Activated CD4-positive, alpha-beta T cell treated with anti-CD3 and anti-CD28 coated beads, Interleukin-2, amount 10 ng/mL, durations not matched to agents 24 days and 14 days (primary cell): ENCODE results near the gene TMEM203. TPM values are rescaled to one million over a fixed set of nuclear protein-coding genes. Genes with fewer than 3 reads are reported as not detected.

Experiments used
- DNase-seq: peaks from one replicate; pipeline ENCODE4 v3.0.0; 2022
- H3K27ac Mint-ChIP-seq: one replicate; pipeline ENCODE4 v1.8.0; 2022; ENCODE audit warnings: mild to moderate bottlenecking, mixed read lengths
- H3K27me3 Mint-ChIP-seq: one replicate; pipeline ENCODE4 v1.8.0; 2022; ENCODE audit warnings: mixed read lengths
- H3K36me3 Mint-ChIP-seq: one replicate; pipeline ENCODE4 v1.8.0; 2022; ENCODE audit warnings: low read depth, mild to moderate bottlenecking, mixed read lengths
- H3K4me1 Mint-ChIP-seq: one replicate; pipeline ENCODE4 v1.8.0; 2021; ENCODE audit warnings: mixed read lengths
- H3K4me3 Mint-ChIP-seq: one replicate; pipeline ENCODE4 v1.8.0; 2022; ENCODE audit warnings: mild to moderate bottlenecking, moderate library complexity, mixed read lengths
- H3K9me3 Mint-ChIP-seq: one replicate; pipeline ENCODE4 v1.8.0; 2021; ENCODE audit warnings: mixed read lengths
- intact Hi-C: fragments of 100-400 bp; cut with micrococcal nuclease; formaldehyde crosslinking; loops from one replicate; pipeline ENCODE4 v1.15.1; 2023
- total RNA-seq: library from RNA; stranded (reverse); gene quantifications from 2 replicates; pipeline ENCODE4 v1.2.3, GENCODE V29; 2022

The TMEM203 gene
- total RNA-seq, 1 donor from 2014 or later: 38.8 TPM

DNA sequence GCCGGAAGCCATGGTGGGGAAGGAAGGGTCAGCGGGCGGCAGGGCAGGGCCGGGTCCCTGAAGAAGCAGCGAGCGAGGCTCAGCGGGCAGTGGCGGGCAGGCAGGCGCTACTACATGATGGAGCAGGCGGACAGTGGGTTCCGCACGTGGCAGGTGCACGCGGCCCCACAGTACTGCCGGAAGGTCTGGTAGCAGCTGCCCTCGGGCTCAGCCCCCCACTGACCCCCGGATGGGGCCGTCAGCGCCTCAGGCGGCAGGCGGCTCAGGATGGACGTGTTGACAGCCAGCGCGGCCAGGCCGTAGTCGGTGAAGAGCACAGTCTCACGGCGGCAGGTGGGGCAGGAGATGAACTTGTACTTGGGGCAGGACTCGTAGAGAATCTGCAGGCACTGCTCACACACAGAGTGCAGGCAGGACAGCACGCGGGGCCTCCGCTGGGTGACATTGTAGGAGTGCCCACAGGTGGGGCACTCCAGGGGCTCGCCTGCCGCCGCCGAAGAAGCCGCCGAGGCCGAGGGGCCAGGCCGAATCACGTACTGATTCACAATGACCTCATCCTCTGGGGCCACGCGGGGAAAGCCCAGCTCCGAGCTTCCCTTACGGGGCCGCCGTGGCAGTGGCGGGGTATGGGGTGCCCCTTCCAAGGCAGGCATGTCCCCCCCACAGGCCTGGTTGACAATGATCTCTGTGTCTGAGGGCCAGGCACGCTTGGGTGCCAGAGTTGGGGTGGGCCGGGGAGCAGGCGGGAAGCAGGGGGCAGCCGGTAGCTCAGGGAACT lies 15.1 kb upstream of the TMEM203 start:
- Mint-ChIP-seq H3K27me3 (no peaks in the 10 kb centered on the region), H3K4me1 (peaks cover 4% of the 10 kb centered on the region), H3K9me3 (no peaks in the 10 kb centered on the region), H3K36me3 (no peaks in the 10 kb centered on the region), H3K27ac (peak overlapping the region; percentile 41), H3K4me3 (peak overlapping the region; percentile 74)
- intact Hi-C loops: no loop called here
- no peak for DNase-seq

DNA sequence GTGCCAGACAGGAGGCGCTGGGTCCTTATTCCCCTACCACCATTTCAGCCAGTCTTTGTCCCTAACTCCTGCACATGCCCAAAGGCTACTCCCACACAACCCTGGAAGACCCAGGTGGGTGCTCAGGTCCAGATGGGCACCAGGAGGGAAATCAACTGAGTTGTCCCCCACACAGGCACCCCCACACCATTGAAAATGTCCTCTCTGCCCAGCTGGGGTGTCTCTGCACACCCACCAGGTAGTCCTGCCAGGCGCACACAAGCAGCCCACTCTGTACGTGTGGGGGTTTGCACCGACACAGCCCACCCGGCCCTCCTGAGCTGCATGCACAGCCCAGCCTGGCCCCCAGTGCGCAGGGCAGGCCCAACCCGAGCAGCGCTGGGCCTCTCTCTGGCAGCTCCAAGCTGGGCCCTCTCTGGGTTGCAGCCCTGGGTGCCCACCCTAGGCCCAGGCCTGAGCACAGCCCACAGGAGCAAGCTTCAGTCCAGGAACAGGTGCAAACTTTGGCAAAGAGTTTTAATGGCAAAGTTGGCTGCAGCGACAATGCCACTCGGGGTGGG lies 14.4 kb upstream of the TMEM203 start:
- intact Hi-C loops: no loop called here
- H3K4me1 Mint-ChIP-seq: peaks cover 4% of the 10 kb centered on the region
- H3K27me3 Mint-ChIP-seq: no peaks in the 10 kb centered on the region
- no peak overlapping the region for H3K27ac Mint-ChIP-seq
- H3K9me3 Mint-ChIP-seq: no peaks in the 10 kb centered on the region
- DNase-seq: no peak
- no peaks in the 10 kb centered on the region for H3K36me3 Mint-ChIP-seq
- peak overlapping the region; percentile 45 for H3K4me3 Mint-ChIP-seq

DNA sequence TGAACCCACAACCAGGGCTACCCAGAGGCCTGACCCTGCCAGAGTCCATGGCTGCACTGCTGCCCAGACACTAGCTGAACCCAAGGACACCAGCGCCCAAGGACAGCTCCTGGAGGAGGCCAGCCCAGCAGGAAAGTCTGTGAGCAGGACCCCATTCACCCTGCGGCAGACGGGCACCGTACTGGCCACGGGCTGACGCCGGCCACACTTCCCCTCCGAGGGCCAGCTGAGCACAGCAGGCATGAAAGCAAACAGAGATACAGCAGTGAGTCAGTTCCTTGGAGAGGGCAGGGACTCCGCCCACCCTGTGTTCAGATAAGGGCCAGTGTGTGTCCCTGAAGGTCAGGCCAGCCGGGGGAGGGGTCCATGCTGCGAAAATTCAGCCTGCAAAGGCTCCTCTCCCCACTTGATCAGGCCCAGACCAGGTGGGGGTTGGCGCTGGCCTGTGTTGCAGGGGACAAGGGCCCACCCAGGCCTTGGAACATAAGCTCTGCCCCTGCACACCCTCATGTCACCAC lies 13.4 kb upstream of the TMEM203 start:
- Mint-ChIP-seq H3K4me3 (no peak overlapping the region), H3K27me3 (no peaks in the 10 kb centered on the region), H3K27ac (no peak overlapping the region), H3K4me1 (peaks cover 2% of the 10 kb centered on the region), H3K9me3 (no peaks in the 10 kb centered on the region), H3K36me3 (no peaks in the 10 kb centered on the region)
- intact Hi-C loops: no loop called here
- no peak for DNase-seq

DNA sequence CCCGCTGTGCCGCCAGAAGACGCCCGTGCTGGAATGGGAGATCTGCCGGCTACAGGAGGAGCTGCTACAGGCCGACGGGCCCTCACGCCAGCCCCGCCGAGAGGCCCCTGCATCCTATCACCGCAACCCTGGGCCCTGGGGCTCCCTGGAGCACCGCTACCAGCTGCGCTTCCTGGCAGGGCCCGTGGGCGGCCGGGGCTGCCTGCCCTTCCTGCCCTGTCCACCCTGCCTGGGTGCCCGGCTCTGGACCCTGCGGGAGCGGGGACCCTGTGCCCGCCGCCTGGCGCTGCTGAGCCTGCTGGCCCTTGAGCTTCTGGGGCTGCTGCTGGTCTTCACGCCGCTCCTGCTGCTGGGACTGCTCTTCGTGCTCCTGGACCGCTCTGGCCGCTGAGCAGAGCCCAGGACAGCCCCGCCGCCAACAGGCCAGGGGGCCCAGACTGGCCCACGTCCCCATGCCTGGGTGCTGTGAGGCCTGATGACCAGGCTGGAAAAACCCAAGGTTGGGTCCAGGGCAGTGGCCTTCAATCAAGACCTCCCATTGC lies 12.8 kb upstream of the TMEM203 start:
- intact Hi-C loops: no loop called here
- no peak overlapping the region for H3K27ac Mint-ChIP-seq
- peaks cover 2% of the 10 kb centered on the region for H3K4me1 Mint-ChIP-seq
- H3K4me3 Mint-ChIP-seq: no peak overlapping the region
- no peaks in the 10 kb centered on the region for H3K36me3 Mint-ChIP-seq
- no peaks in the 10 kb centered on the region for H3K9me3 Mint-ChIP-seq
- no peaks in the 10 kb centered on the region for H3K27me3 Mint-ChIP-seq
- no peak for DNase-seq

GRCh38 chr9:137217276-137218211 lies 12.1 kb upstream of the TMEM203 start:
- Mint-ChIP-seq H3K36me3 (peaks cover 4% of the 10 kb centered on the region), H3K4me1 (no peaks in the 10 kb centered on the region), H3K4me3 (no peak overlapping the region), H3K9me3 (no peaks in the 10 kb centered on the region), H3K27me3 (no peaks in the 10 kb centered on the region), H3K27ac (no peak overlapping the region)
- DNase-seq: no peak
- intact Hi-C loops: no loop called here

GRCh38 chr9:137216188-137216965 lies 10.9 kb upstream of the TMEM203 start:
- no peak for DNase-seq
- no peak overlapping the region for H3K4me3 Mint-ChIP-seq
- intact Hi-C loops: no loop called here
- H3K27me3 Mint-ChIP-seq: no peaks in the 10 kb centered on the region
- H3K36me3 Mint-ChIP-seq: peaks cover 4% of the 10 kb centered on the region
- H3K27ac Mint-ChIP-seq: no peak overlapping the region
- no peaks in the 10 kb centered on the region for H3K9me3 Mint-ChIP-seq
- H3K4me1 Mint-ChIP-seq: no peaks in the 10 kb centered on the region

DNA sequence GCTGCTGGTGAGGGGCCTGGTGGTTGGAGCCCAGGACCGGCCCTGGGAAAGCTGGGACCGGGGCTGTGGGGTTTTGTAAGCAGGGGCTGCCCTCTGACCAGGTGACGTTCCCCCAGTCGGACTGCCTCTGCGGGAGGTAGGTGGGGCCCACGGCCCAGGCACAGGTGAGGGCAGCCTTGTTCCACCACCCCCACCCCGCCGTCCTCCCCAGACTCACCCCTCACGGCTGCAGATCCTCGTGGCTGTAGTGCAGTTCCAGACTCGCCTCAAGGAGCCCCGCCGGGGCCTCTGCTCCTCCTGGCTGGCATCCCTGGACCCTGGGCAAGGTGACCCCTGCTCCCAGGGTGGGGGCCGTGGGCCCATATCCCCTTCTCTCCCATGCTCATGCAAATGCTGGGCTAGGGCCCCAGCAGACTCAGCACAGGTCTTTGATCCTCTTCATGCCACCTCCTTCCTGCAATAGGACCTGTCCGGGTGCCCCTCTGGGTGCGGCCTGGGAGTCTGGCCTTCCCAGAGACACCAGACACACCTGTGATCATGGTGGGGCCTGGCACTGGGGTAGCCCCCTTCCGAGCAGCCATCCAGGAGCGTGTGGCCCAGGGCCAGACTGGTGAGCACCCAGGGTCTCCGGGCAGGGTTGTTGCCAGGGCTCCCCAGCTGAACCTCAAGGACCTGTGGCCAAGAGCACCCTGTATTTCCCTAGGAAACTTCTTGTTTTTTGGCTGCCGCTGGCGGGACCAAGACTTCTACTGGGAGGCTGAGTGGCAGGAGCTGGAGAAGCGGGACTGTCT lies 9.9 kb upstream of the TMEM203 start:
- Mint-ChIP-seq H3K4me1 (no peaks in the 10 kb centered on the region), H3K27ac (no peak overlapping the region), H3K27me3 (no peaks in the 10 kb centered on the region), H3K4me3 (no peak overlapping the region), H3K36me3 (peaks cover 4% of the 10 kb centered on the region), H3K9me3 (no peaks in the 10 kb centered on the region)
- intact Hi-C loops: no loop called here
- DNase-seq: no peak

DNA sequence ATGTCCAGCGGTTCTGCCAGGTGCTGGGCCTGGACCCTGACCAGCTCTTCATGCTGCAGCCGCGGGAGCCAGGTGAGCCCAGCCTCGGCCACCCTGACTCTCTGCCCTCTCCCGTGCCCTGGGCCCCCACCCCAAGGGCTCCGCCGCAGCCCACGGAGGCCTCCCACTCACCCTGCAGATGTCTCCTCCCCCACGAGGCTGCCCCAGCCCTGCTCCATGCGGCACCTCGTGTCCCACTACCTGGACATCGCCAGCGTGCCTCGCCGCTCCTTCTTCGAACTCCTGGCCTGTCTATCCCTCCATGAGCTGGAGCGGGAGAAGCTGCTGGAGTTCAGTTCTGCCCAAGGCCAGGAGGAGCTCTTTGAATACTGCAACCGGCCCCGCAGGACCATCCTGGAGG lies 9.2 kb upstream of the TMEM203 start:
- Mint-ChIP-seq H3K4me1 (no peaks in the 10 kb centered on the region), H3K27ac (no peak overlapping the region), H3K36me3 (peaks cover 6% of the 10 kb centered on the region), H3K27me3 (no peaks in the 10 kb centered on the region), H3K9me3 (no peaks in the 10 kb centered on the region), H3K4me3 (no peak overlapping the region)
- intact Hi-C loops: no loop called here
- DNase-seq: no peak

DNA sequence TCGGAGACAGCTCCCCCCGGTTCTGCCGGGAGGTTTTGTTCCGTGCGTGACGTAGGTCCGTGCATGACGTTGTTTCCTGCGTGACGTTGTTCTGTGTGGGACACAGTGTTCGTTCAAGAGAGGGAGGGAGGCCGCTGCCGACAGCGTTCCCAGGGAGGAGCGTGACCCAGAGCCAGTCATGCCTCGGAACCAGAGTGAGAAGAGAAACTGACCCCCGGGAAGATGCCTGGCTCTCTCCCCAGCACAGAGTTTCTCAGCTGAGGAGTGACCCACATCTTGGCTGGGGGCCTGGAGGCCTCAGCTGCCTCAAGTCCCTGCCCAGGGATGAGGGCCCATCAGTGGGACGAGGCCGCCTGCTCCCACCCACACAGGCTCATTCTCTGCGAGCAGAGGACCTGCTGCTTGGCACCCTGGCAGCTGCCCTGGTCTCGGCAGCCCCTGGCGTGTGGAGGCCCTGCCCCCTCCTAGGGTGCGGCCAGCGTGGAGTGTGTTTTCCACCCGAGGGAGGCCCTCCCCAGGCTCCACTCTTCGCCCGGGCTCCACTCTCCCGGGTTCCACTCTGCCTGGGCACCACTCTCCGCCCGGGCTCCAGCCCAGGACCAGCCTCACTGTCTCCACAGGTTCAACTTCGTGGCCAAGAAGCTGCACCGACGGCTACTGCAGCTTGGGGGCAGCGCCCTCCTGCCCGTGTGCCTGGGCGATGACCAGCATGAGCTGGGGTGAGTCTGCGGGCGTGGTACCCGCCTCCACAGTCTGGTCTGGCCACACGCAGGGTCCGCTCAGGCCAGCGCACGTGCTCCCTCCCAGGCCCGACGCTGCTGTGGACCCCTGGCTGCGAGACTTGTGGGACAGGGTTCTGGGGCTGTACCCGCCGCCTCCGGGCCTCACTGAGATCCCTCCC lies 8.0 kb upstream of the TMEM203 start:
- Mint-ChIP-seq H3K9me3 (no peaks in the 10 kb centered on the region), H3K27me3 (no peaks in the 10 kb centered on the region), H3K4me1 (no peaks in the 10 kb centered on the region), H3K27ac (no peak overlapping the region), H3K36me3 (peaks cover 11% of the 10 kb centered on the region), H3K4me3 (no peak overlapping the region)
- intact Hi-C loops: no loop called here
- DNase-seq: no peak

GRCh38 chr9:137212520-137212919 lies 7.1 kb upstream of the TMEM203 start:
- Mint-ChIP-seq H3K36me3 (peaks cover 16% of the 10 kb centered on the region), H3K4me3 (no peak overlapping the region), H3K27ac (no peak overlapping the region), H3K4me1 (peaks cover 1% of the 10 kb centered on the region), H3K27me3 (no peaks in the 10 kb centered on the region), H3K9me3 (no peaks in the 10 kb centered on the region)
- intact Hi-C loops: no loop called here
- DNase-seq: no peak

- Mint-ChIP-seq H3K27me3 (no peaks in the 10 kb centered on the region), H3K27ac (no peak overlapping the region), H3K9me3 (no peaks in the 10 kb centered on the region), H3K4me3 (no peak overlapping the region), H3K36me3 (peaks cover 21% of the 10 kb centered on the region), H3K4me1 (peaks cover 11% of the 10 kb centered on the region)
- no peak for DNase-seq
- intact Hi-C loops: no loop called here
Measured at GRCh38 chr9:137211532-137211931, 6.1 kb upstream of the TMEM203 start.

DNA sequence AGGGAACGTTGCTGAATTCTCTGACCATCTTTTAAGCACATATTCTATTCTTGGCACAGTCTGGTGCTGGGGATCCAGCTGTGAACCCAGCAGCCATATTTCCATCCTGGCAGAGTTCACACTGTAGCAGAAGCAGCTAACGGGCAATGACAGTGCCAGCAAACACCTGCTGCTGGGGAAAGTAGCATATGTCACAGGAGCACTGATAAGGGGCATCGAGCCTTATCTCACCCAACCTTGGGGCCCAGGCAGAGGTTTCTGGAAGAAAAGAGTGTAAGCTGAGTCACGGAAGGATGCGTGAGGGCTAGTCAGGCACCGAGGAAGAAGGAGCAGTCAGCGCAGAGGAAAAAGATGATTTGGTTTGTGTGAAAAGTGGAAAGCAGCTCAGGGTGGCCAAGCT lies 1.2 kb upstream of the TMEM203 start:
- Mint-ChIP-seq H3K4me3 (peak overlapping the region; percentile 94), H3K27me3 (no peaks in the 10 kb centered on the region), H3K4me1 (peaks cover 28% of the 10 kb centered on the region), H3K36me3 (peaks cover 26% of the 10 kb centered on the region), H3K9me3 (no peaks in the 10 kb centered on the region), H3K27ac (peak overlapping the region; percentile 93)
- intact Hi-C loops: no loop called here
- DNase-seq: no peak
